GM12864 (cell line): ENCODE measurements around the gene FAM83D.

ENCODE experiments used
- DNase-seq: peaks from one replicate; pipeline ENCODE4 v3.0.0-alpha.2; 2011; ENCODE audit warnings: low read depth
- H3K4me3 ChIP-seq: 2 replicates; pipeline ENCODE4 v1.5.1; 2011; ENCODE audit warnings: mild to moderate bottlenecking, low read depth, low read length, control low read depth
- TF ChIP-seq, protein P1 (sequence below): IDR thresholded peaks from 2 replicates; pipeline ENCODE4 v1.5.1; 2011; ENCODE audit warnings: low read depth, mild to moderate bottlenecking, moderate library complexity, low read length, control low read depth, inconsistent platforms; ENCODE audit errors: missing control alignments

FAM83D gene

DNA sequence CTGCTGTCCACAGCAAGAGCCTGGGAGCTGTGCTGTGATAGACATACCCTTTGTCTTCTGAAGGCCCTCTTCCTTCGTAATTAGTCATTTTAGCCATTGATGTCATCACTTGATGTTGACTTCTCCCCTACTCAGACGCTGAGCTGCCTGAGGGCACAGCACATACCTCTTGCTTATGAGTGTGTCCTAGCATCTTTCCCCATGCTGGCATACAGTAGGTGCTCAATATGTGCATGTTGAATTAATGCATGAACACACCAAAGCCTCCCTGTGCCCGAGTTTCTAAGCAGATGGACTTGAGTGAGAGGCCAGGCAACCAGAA is 35.8 kb upstream of the FAM83D start:
- DNase-seq = no peak
- TF ChIP-seq, protein P1, sequence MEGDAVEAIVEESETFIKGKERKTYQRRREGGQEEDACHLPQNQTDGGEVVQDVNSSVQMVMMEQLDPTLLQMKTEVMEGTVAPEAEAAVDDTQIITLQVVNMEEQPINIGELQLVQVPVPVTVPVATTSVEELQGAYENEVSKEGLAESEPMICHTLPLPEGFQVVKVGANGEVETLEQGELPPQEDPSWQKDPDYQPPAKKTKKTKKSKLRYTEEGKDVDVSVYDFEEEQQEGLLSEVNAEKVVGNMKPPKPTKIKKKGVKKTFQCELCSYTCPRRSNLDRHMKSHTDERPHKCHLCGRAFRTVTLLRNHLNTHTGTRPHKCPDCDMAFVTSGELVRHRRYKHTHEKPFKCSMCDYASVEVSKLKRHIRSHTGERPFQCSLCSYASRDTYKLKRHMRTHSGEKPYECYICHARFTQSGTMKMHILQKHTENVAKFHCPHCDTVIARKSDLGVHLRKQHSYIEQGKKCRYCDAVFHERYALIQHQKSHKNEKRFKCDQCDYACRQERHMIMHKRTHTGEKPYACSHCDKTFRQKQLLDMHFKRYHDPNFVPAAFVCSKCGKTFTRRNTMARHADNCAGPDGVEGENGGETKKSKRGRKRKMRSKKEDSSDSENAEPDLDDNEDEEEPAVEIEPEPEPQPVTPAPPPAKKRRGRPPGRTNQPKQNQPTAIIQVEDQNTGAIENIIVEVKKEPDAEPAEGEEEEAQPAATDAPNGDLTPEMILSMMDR = no peak

DNA sequence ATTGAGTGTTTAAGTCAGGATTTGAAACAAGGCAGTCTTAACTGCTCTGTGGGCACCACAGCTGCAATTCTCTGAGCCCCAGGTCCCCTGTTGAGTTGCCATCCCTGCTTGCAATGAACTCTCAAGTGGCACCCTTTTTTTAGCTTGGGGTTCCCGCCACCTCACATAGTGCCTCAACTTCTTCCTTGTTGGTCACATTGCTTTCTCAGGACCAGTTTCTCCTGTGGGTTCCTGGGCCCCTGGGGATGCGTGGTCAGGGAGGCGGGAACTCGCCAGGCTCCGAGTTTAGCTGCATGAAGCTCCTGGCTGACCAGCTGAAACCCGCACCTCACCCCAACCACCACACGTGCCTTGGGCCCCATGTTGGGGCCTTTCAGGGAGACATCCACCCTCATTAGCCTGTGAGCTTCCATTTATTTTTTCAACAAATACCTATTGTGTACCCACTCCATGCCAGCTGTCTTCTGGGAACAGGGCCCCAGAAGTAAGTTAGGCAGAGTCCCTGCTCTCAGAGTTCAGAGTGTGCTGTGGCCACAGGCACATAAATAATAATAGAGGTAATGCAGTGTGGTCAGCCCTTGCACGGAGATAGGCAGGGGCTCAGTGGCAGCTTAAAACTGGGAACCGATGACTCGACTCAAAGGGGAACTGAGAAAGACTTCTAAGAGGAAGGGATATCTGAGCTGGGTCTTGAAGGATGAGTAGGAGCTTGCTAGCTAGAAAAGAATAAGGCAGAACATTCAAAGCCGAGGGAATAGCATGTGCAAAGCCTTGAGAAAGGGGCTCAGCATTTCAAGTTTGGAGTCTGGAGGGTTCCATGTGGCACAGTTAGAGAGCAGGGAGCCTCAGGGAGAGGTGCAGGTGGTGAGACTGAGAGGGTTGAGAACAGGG is 33.9 kb upstream of the FAM83D start:
- DNase-seq = peak; percentile 78
- TF ChIP-seq, protein P1 = no peak
- no peak overlapping the region for H3K4me3 ChIP-seq

More for the DNA sequence above, 35.8 kb upstream of the FAM83D start:
- no peak overlapping the region for H3K4me3 ChIP-seq

DNA sequence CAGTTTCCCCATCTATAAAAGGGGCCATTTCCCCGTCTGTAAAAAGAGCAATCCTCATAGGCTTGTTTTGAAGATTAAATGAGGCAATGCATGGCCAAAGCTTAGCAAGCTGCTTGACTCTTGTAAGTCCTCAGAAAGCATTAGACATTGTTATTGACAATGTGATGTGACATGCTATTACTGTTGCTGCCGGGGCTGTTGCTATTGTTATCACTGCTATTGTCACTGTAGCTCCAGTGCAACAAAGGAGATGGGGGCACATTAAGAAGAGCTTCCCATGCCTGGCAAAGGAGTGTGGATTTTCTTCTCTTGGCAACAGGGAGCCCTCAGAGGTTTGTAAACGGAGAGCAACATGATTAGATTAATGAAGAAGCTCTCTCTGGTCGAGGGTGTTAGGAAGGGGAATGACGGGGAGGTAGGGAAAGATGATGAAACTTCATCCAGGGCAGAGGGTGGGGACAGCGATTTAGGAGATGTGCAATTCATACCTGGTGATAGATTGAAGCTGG is 33.1 kb upstream of the FAM83D start:
- H3K4me3 ChIP-seq = no peak overlapping the region
- TF ChIP-seq, protein P1 = no peak
- no peak for DNase-seq

DNA sequence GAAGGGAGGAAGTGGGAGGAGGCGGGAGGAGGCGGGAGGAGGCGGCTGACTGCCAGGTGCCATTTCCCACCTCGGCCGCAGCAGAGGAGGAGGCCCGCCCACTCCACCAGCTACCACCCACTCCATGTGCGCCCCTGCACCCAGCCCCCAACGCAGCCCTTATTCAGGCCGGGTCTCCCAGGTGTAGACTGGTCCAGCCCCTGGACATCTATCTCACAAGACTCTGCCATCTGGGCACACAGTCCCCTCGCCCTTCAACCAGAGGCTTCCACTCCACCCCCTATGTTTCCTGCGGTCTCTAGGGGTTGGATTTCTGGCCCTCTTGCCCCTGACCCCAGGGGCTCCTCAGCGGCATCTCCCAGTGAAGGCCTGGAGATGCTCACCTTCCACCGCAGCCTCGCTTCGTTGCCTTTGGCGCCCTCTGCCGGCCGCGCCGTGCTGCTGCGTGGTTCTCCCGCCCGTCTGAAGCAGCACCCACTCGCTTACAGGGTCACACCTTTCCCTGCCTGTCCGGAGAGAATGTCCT is 32.6 kb upstream of the FAM83D start:
- H3K4me3 ChIP-seq = no peak overlapping the region
- TF ChIP-seq, protein P1 = peak; percentile 95
- DNase-seq = no peak

DNA sequence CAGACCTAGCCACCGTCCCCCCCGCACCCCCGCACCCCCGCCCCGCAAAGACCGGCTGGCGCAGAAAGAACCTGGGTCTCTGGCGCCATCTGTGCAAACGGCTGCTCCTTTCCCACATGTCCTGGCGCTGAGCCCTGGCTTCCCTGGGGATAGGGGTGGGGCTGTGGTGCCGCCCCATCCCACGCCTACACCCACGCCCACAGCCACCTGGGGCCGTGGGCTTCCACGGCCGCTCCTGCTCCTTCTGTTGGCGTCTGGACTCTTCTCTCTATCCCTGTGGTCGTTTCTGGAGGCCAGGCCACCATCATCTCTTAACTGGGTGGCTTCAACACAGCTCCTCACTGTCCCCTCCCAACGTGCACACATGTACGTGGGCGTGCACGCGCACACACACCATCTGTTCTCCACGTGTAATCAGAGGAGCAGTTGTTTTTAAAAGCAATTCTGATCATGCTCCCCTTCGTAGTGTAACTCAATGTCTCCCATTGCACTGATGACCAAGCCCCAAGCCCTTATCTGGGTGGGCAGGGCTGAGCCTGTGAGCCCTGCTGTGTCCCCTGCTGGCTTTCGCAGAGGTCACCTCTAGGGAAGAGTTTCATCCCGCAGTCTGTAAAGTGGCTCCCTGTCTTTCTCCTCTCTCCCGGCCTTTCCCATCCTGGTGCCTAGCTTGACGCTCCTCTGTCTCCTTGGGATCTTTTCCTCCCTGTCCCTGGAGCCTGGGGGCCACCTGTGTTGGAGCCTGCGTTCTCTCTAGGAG is 31.9 kb upstream of the FAM83D start:
- DNase-seq = no peak
- TF ChIP-seq, protein P1 = no peak
- no peak overlapping the region for H3K4me3 ChIP-seq

DNA sequence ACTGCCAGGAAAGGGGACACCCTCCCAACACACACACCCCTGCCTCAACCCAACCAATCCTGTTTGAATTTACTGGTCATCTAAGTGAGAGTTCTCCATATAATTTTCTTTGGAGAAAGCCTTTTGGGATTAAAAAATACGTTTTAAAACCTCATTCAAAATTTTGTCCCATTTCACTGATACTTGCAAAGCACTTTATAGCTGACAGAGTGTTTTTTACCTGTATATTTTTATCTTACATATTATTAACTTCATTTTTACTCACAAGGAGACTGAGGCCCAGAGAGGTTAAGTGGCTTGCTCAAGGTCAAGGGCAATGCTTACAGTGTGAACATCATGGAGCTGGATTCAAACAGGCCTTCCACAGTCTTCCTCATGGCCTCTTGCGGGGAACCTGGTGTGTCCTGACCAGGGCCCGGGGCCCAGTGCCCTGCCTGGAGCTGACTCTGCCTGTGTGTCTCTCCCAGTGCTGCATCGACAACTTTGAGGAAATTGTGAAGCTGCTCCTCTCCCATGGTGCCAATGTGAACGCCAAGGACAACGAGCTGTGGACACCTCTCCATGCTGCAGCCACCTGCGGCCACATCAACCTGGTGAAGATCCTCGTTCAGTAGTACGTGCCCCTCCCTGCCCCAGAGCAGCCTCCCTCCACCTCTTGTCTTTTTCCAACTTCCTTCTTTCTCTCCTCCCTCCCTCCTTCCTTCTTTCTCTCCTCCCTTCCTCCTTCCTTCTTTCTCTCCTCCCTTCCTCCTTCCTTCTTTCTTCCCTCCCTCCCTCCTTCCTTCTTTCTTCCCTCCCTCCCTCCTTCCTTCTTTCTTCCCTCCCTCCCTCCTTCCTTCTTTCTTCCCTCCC is 30.9 kb upstream of the FAM83D start:
- no peak overlapping the region for H3K4me3 ChIP-seq
- TF ChIP-seq, protein P1 = no peak
- DNase-seq = no peak
